Thyroid gland (tissue), 4 donors: Measurements from ENCODE around the gene OSBPL6.

Experiments used
- CTCF ChIP-seq, 6 experiments: fragments of 200-600 bp in 3 of 6; fragments of 450-650 bp in 3 of 6; sonication (generic) in 3 of 6; IDR thresholded peaks; one replicate each; pipeline ENCODE4 v1.5.1; 2016 to 2019; ENCODE audit warnings: antibody characterized with exemption in 6 of 6, mild to moderate bottlenecking in 2 of 6, inconsistent platforms in 1 of 6, moderate library complexity in 1 of 6
- POLR2A ChIP-seq, 2 donors: fragments of 450-650 bp; IDR thresholded peaks; one replicate each; pipeline ENCODE4 v1.6.1; 2017; ENCODE audit warnings: antibody characterized with exemption in 2 of 2, mild to moderate bottlenecking in 2 of 2, moderate library complexity in 1 of 2

DNA sequence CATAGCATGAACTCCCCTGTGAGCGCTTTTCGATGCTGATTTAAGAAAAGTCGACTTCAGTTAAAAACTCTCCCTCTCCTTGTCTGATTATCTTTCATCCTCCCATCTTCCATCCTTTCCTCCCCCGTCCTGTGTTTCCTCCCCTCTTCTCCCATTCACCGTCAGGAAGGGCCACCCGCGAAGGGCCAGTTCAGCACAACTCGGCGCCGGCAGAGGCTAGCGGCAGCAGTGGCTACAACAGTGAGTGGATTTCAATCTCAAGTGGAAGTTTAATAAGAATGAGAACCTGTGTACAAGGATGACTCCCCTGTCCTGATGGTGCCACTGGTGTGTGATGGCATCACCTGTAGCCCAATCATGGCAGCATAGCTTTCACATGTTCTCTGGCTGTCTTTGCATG lies 149.8 kb downstream of the OSBPL6 start:
- no peak for TF ChIP-seq CTCF (IDR thresholded peaks at IDR 0.05)
- no peak for TF ChIP-seq POLR2A (IDR thresholded peaks at IDR 0.05)
